Posterior vena cava (tissue), 2 donors: ENCODE measurements around the gene PLPP3. TPM values are rescaled to one million over a fixed set of nuclear protein-coding genes. Genes with fewer than 3 reads are reported as not detected.

Source experiments
- DNase-seq: peaks from one replicate; pipeline ENCODE4 v3.0.0-alpha.2; 2020; ENCODE audit warnings: low spot score
- intact Hi-C, 2 donors: fragments of 100-400 bp; cut with DNase I; formaldehyde crosslinking; loops; one replicate each; pipeline versions ENCODE4 v1.14.1 to v1.14.2; 2022 to 2023
- total RNA-seq, 2 donors: library from RNA; stranded (reverse); fragmentation: NEBNext Ultra II Directional; extraction: Animal tissue kit (Norgen Biotek cat#: 25700); gene quantifications; one replicate each; pipeline ENCODE4 v1.2.1, GENCODE V29; 2021
- donor health status: DM: yes; HTN: yes; CAD: no.
- donor health status: DM: yes; HTN: yes; CAD: no.

The PLPP3 gene
- total RNA-seq, 2 donors from 2014 or later, result 141 to 173 TPM

DNA sequence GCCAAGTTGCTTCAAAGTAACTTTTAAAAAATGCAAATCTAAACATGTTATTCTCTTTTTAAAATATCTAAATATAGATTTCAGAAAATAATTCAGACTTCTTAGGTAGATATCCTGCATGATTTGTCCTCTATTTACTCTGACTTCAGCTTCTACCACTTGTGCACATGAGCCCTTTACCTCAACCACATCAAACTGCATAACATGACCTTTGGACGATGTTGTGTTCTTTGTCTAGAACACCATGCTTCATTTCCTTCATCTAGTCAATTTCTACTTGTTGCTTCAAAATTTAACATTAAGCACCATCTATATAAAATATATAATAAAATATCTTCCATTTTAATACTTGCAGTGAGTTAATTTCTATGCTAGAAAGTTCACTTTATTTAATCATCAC lies 96.9 kb downstream of the PLPP3 start:
- intact Hi-C loops, result no loop called here
- DNase-seq, result no peak

- intact Hi-C loops, result no loop called here
- DNase-seq, result no peak
Observed at GRCh38 chr1:56481140-56481694, 98.1 kb downstream of the PLPP3 start.

DNA sequence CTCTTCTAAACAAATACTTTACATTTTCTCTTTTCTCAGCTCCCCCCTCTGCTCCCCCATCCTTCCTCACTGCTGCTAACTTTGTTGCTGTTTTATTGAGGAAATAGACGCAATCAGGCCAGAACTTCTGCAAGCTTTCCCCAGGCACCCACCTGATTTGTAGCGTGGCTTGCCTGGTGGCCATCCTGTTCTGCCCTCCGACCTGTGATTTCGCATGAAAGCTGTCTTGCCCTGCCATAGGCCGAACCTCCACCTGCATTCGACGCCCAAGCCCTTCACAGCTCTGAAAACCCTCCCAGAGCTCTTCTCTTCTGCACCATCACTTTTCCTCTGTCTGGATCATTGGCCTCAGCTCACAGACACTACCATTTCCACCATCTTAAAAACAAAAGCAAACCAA lies 100.6 kb downstream of the PLPP3 start:
- intact Hi-C loops, result no loop called here
- DNase-seq, result no peak

GRCh38 chr1:56477164-56478111 lies 101.9 kb downstream of the PLPP3 start:
- peak; percentile 89 for DNase-seq
- intact Hi-C loops, result no loop called here

DNA sequence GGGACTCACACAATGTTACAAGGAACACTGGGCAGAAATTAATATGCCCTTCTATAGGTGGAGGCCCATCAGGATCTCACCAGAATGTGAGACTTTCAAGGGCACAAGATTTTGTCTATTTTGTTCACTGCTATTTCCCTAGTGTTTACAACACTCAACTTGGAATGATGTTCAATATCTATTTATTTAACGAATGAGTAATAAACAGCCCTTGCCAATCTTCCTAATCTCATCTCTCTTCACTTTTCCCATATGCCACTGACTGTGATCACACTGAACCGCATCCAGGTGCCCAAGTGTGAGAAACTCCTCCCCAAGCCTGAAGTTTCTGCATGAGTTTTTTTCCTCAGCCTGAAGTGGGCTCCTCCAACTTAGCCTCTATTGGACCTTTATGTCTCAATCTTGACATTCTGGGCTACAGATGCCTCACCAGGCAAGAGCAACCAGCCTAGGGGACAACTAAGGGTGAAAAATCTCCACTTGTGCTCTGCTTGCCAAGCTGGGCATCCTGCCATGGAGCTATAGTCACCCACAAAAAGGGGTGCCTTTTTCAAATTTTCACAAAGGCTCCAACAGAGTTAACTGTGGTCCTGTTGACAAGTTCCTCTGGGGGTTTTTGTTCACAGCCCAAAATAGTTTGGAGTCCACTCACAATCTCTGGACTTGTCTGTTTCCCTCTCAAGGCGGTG lies 105.6 kb downstream of the PLPP3 start:
- no peak for DNase-seq
- intact Hi-C loops, result no loop called here

- no peak for DNase-seq
- intact Hi-C loops, result no loop called here
Observed at GRCh38 chr1:56472860-56473259, 106.5 kb downstream of the PLPP3 start.

DNA sequence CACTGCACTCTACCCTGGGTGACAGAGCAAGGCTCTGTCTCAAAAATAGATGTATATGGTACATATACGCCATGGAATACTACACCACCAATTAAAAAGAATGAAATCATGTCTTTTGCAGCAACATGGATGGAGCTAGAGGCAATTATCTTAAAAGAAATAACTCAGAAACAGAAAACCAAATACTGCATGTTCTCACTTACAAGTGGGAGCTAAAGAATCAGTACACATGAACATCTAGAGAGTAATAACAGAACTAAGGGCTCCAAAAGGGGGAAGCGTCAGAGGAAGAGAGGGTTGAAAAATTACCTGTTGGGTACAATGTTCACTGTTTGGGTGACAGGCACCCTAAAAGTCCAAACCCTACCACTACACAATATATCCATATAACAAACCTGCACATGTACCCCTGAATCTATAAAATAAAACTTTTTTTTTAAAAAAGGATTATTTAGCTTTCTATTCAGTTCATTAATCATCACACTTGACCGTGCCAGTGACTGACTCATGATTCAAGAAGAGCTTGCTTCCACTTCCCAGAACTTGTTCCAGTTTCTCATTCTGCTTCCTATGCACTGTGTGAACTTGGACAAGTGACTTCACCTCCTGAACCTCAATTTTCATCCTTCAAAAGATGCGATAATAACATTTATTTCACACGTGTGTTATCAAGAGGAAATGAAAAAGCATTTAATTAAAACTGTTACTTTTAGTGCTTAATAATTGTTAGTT lies 109.6 kb downstream of the PLPP3 start:
- intact Hi-C loops, result no loop called here
- DNase-seq, result no peak

DNA sequence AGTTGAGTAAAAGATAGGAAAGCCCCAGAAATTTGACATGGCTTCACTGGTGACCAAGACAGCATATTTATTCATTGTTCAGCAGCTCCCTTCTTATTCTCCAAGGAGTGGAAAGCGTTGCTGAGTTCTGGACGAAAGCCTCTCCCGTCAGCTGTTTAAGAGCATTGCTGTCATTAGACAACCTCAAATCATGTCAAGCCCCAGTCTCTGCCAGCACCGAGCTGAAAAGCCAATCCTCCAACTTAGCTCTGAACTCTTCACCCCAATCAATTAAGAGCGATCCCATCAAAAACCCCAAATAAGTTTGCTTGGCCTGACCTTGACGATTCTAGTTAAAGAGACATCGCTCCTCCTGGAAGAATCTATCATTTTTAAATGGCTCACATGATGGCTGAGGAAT lies 110.8 kb downstream of the PLPP3 start:
- intact Hi-C loops, result no loop called here
- no peak for DNase-seq

GRCh38 chr1:56466538-56466937 lies 112.8 kb downstream of the PLPP3 start:
- intact Hi-C loops, result no loop called here

GRCh38 chr1:56464294-56464693 lies 115.1 kb downstream of the PLPP3 start:
- DNase-seq, result no peak
- intact Hi-C loops, result no loop called here

More at GRCh38 chr1:56466538-56466937, 112.8 kb downstream of the PLPP3 start:
- no peak for DNase-seq

- intact Hi-C loops, result no loop called here
- no peak for DNase-seq
Observed at GRCh38 chr1:56463376-56463775, 116.0 kb downstream of the PLPP3 start.

DNA sequence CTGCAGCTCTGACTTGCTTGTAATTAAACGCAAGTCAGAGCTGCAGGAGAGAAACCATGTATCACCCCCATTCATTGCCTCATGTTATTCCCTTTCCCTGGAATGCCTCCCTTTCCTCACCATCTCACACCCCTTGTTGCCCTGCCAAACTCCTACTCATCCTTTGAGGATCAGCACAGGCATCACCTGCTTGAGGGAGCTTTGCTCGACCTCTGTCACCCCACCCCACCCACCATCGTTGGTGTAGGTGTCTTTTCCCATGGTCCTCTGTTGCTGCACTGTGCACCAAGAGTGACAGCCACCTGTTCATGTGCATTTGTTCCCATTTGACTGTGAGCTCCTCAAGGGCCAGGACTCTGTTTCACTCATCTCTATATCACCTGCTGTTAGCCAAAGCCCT lies 117.2 kb downstream of the PLPP3 start:
- intact Hi-C loops, result no loop called here
- DNase-seq, result no peak

DNA sequence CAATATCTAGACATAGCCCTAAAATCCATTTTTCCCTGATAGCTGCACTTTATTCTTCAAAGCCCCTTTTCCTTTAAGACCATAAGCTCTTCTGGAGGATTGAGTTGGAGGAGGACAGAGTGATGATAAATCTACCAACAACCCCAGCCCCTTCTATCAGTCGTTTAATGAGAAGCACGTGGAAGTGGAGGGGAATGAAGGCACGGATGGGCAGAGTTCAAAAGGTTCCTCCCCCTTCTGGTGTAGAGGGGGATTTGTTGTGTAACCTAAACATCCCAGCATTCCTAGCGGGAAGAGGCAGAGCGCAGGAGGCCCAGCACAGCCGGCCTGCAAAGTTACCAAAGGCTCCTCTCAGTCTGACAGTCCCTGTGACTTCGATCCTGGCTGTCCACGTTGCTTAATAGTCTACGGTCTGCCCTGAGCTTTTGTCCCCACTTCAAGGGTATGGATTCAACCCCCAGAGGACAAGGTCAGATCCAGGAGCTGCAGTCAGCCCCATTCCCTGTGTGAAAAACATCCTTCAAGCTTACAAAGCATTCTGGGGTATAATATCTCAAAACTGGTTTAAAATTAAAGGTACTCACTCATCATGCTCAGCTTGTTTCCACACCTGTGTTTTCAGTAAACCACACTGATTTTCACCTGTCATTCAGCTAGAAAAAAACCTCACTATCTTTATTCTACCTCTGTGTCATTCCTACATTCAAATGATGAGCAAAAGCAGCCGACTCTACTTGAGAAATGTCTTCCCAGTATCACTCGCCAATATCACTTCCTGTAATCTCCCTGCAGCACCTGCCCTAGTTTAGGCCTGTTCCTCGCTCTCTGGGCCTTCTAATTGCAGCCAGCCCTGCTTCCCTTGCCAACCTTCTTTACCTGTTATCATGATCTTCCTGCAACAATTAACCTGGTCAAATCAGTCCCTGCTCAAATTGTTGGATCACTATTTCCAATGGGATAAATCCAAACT lies 117.9 kb downstream of the PLPP3 start:
- intact Hi-C loops, result no loop called here
- DNase-seq, result no peak

GRCh38 chr1:56459260-56459659 lies 120.1 kb downstream of the PLPP3 start:
- intact Hi-C loops, result no loop called here
- no peak for DNase-seq

- DNase-seq, result no peak
- intact Hi-C loops, result no loop called here
Observed at GRCh38 chr1:56457756-56458375, 121.5 kb downstream of the PLPP3 start.

DNA sequence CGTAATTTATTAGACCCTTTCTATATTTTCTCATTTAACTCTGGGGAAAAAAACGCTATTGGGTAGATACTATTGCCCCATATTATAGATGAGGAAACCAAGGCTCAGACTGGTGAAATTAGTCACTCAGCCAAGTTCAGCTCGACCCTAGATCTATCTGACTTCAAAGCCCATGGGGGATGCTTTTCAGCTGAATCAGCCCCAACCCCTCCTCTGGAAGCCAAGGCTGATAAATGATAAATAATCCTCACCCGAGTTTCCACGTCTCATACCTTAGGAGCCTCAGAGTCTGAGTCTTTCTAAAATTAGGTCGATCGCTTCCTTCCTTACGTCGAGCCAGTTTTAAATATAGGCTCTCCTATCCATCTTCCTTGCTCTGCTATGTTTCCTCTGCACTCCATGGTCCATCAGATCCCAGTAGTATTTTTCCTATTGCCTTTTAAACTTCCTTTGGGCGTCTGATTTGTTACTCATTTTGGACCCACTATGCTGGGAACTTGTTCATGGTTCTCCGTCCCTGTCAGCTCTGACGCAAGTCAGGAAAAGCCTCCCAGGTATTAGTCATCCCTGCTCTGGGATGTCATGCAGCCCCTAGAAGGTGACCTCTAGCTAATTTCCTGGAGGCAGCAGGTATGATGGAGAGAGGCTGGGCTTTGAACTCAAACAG lies 122.8 kb downstream of the PLPP3 start:
- no peak for DNase-seq
- intact Hi-C loops, result no loop called here

DNA sequence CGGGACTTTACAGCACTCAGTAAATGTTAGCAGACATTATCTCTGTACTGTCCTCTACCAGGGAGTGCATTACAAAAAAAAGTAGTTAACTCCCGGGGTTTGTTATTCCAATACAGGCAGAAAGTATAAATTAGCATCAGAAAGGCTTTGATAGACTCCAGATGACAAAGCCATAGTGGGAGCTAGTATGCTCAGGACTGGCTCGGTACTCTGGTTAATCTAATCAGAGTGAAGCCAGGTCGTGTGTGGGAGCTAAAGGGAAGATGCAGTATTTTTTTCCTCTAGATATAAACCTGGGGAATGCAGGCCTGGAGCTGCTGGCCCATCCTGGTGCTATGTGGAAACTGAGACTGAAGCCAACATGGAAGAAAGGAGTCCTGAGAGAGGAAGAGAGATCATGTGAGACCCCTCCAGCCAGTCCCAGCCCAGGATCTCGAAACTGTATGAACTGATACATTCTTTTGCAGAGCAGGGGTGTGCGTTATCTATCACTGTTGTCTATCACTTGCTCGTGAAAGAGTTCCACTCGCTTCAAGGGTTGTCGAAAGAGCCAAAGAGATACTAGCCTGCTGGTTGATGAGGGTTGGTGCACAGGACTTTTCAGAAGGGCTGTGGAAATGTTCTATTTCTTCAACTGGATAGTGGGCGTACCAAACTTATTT lies 125.8 kb downstream of the PLPP3 start:
- DNase-seq, result no peak
- intact Hi-C loops, result no loop called here
